ENCODE data around the gene PMEPA1.

The PMEPA1 gene

DNA sequence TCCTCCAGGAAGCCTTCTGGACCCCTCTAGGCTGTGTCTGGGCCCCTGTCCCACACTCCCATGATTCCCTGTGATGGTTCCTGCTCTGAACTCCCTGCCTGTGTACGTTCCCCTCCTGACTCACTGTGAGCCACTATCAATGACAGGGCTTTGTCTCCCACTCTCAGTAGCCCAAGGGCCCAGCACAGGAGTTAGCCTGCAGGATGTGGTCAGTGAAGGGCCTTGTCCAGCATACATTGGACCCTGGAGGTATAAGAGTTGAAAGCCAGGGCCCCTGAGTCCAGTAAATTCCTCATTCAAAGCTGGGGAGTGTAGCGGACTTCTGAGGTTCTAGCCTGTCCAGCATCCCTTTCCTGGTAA, 108.6 kb downstream of the PMEPA1 start:
- Histone ChIP-seq H3K4me1 (ENCODE audit: control insufficient read depth, insufficient read depth, low read length) (no peaks in the 10 kb centered on the region), H3K36me3 (ENCODE audit: control insufficient read depth, insufficient read depth, low read length) (no peaks in the 10 kb centered on the region), H3K4me3 (ENCODE audit: low read length) (no peak overlapping the region), H3K27me3 (ENCODE audit: control insufficient read depth, insufficient read depth, low read length) (no peaks in the 10 kb centered on the region), H3K27ac (ENCODE audit: low read depth, low read length) (no peak overlapping the region), H3K9ac (ENCODE audit: low read length) (no peak overlapping the region)

- Histone ChIP-seq H3K4me1 (ENCODE audit: control insufficient read depth, insufficient read depth, low read length) (no peaks in the 10 kb centered on the region), H3K4me3 (ENCODE audit: low read length) (no peak overlapping the region), H3K27me3 (ENCODE audit: control insufficient read depth, insufficient read depth, low read length) (no peaks in the 10 kb centered on the region), H3K27ac (ENCODE audit: low read depth, low read length) (no peak overlapping the region), H3K9ac (ENCODE audit: low read length) (no peak overlapping the region), H3K36me3 (ENCODE audit: control insufficient read depth, insufficient read depth, low read length) (no peaks in the 10 kb centered on the region)
Observed at GRCh38 chr20:57600320-57601210, 109.2 kb downstream of the PMEPA1 start.

GRCh38 chr20:57598491-57598890, 111.3 kb downstream of the PMEPA1 start:
- Histone ChIP-seq H3K27ac (ENCODE audit: low read depth, low read length) (no peak overlapping the region), H3K9ac (ENCODE audit: low read length) (no peak overlapping the region), H3K36me3 (ENCODE audit: control insufficient read depth, insufficient read depth, low read length) (no peaks in the 10 kb centered on the region), H3K4me3 (ENCODE audit: low read length) (no peak overlapping the region), H3K27me3 (ENCODE audit: control insufficient read depth, insufficient read depth, low read length) (no peaks in the 10 kb centered on the region), H3K4me1 (ENCODE audit: control insufficient read depth, insufficient read depth, low read length) (no peaks in the 10 kb centered on the region)
